Keratinocyte (primary cell): ENCODE results near the gene LPCAT1. TPM values are rescaled to one million over a fixed set of nuclear protein-coding genes. Genes with fewer than 3 reads are reported as not detected.

Experiments
- DNase-seq: peaks from one replicate; pipeline ENCODE4 v3.0.0-alpha.2; 2011; ENCODE audit warnings: low read depth, missing footprints, low spot score
- FAIRE-seq: peaks from 2 replicates; lab custom pipeline; 2011; peaks lifted over from hg19 to GRCh38; lab: Jason Lieb, UNC
- H2AFZ ChIP-seq: 2 replicates; pipeline ENCODE4 v1.6.0; 2012; ENCODE audit warnings: low read length, control low read depth, inconsistent platforms; ENCODE audit not compliant: control insufficient read depth
- H3K27ac ChIP-seq: 2 replicates; pipeline ENCODE4 v1.5.1; 2011; ENCODE audit warnings: low read length; ENCODE audit not compliant: control insufficient read depth, insufficient read depth
- H3K27me3 ChIP-seq: 3 replicates; pipeline ENCODE4 v1.6.0; 2011; ENCODE audit warnings: low read length; ENCODE audit not compliant: control insufficient read depth, insufficient read depth; ENCODE audit errors: extremely low read depth
- H3K36me3 ChIP-seq, 2 experiments: 2 replicates in 1 of 2; 3 replicates in 1 of 2; pipeline ENCODE4 v1.5.1; 2011; ENCODE audit warnings: low read length in 2 of 2, mild to moderate bottlenecking in 1 of 2; ENCODE audit not compliant: control insufficient read depth in 2 of 2, insufficient read depth in 2 of 2; ENCODE audit errors: extremely low read depth in 1 of 2
- H3K4me1 ChIP-seq: 3 replicates; pipeline ENCODE4 v1.5.1; 2011; ENCODE audit warnings: low read length; ENCODE audit not compliant: control insufficient read depth, insufficient read depth; ENCODE audit errors: extremely low read depth
- H3K4me2 ChIP-seq: 3 replicates; pipeline ENCODE4 v1.6.0; 2011; ENCODE audit warnings: low read depth, low read length; ENCODE audit not compliant: control insufficient read depth, insufficient read depth; ENCODE audit errors: extremely low read depth
- H3K4me3 ChIP-seq, 3 experiments: fragments of 200-600 bp in 1 of 3; sonication (generic) in 1 of 3; 2 replicates in 2 of 3; 3 replicates in 1 of 3; pipeline ENCODE4 v1.5.1; 2011 to 2016; ENCODE audit warnings: low read length in 3 of 3, mild to moderate bottlenecking in 3 of 3, control low read depth in 2 of 3, inconsistent platforms in 1 of 3, low read depth in 1 of 3, mixed read lengths in 1 of 3, mixed run types in 1 of 3, moderate library complexity in 1 of 3; ENCODE audit not compliant: control insufficient read depth in 2 of 3, insufficient read depth in 2 of 3; ENCODE audit errors: extremely low read depth in 1 of 3
- H3K79me2 ChIP-seq: 2 replicates; pipeline ENCODE4 v1.6.0; 2012; ENCODE audit warnings: low read length; ENCODE audit not compliant: control insufficient read depth, insufficient read depth
- H3K9ac ChIP-seq: 3 replicates; pipeline ENCODE4 v1.6.0; 2011; ENCODE audit warnings: low read length; ENCODE audit not compliant: control insufficient read depth, insufficient read depth; ENCODE audit errors: extremely low read depth
- H3K9me1 ChIP-seq: 3 replicates; pipeline ENCODE4 v1.6.0; 2011; ENCODE audit warnings: low read length; ENCODE audit not compliant: control insufficient read depth, insufficient read depth; ENCODE audit errors: extremely low read depth
- H3K9me3 ChIP-seq: 2 replicates; pipeline ENCODE4 v1.5.1; 2012; ENCODE audit warnings: low read depth, low read length; ENCODE audit not compliant: control insufficient read depth
- H4K20me1 ChIP-seq: 3 replicates; pipeline ENCODE4 v1.6.0; 2011; ENCODE audit warnings: low read length; ENCODE audit not compliant: control insufficient read depth, insufficient read depth; ENCODE audit errors: extremely low read depth
- CTCF ChIP-seq, 3 experiments: IDR thresholded peaks in 1 of 3; conservative IDR thresholded peaks in 1 of 3; optimal IDR thresholded peaks in 1 of 3; 2 replicates in 2 of 3; 3 replicates in 1 of 3; pipeline versions ENCODE3 to v1.5.1; 2011; ENCODE audit warnings: low read length in 3 of 3, mild to moderate bottlenecking in 3 of 3, moderate library complexity in 2 of 3, control low read depth in 1 of 3, inconsistent platforms in 1 of 3; ENCODE audit not compliant: insufficient read depth in 2 of 3; ENCODE audit errors: extremely low read depth in 1 of 3
- EZH2 ChIP-seq: IDR thresholded peaks from one replicate; pipeline ENCODE4 v1.6.1; 2012; ENCODE audit warnings: inconsistent platforms, mild to moderate bottlenecking, low read length, moderate library complexity
- dilution Hi-C: fragments of 300-500 bp; cut with MboI; formaldehyde crosslinking; loops from one replicate; pipeline ENCODE4 v1.7.0; 2020; ENCODE audit warnings: low sequenced_read_pairs; ENCODE audit not compliant: extremely low pct_ligation_motif_present
- polyA plus RNA-seq, 5 experiments: library from polyadenylated mRNA; depleted of rRNA in 3 of 5; stranded (reverse) in 3 of 5; stranded (forward) in 1 of 5; unstranded in 1 of 5; fragments of >200 nt; gene quantifications; 1 replicate in 1 of 5; 2 replicates in 3 of 5; 3 replicates in 1 of 5; pipeline versions ENCODE4 v1.2.1 to v1.2.3, GENCODE V29; 2011 to 2012; ENCODE audit warnings: missing spikeins in 2 of 5, low read depth in 1 of 5, low replicate concordance in 1 of 5

The LPCAT1 gene
- polyA plus RNA-seq, 1 donor (not counting 4 experiments of a cell fraction or from before 2014, with no cell fraction given), result 32.9 TPM

- Histone ChIP-seq H4K20me1 (peaks cover 18% of the 10 kb centered on the region), H3K4me2 (no peak overlapping the region), H3K9me1 (no peaks in the 10 kb centered on the region), H2AFZ (no peak overlapping the region), H3K4me3 (no peak overlapping the region), H3K9ac (no peak overlapping the region), H3K79me2 (peaks cover 85% of the 10 kb centered on the region), H3K9me3 (no peaks in the 10 kb centered on the region), H3K27ac (no peak overlapping the region), H3K36me3 (peaks cover 4 to 14% of the 10 kb centered on the region in 2 experiments), H3K27me3 (no peaks in the 10 kb centered on the region), H3K4me1 (no peaks in the 10 kb centered on the region)
- DNase-seq, result no peak
- TF ChIP-seq EZH2, result no peak
- no peak for TF ChIP-seq CTCF (optimal IDR thresholded peaks at IDR 0.05 in 1 of 3, IDR thresholded peaks at IDR 0.05 in 1 of 3, conservative IDR thresholded peaks at IDR 0.05 in 1 of 3; ENCODE audit: extremely low read depth in 1 of 3, insufficient read depth in 2 of 3, low read length in 3 of 3)
- dilution Hi-C loops, result no loop called here
- FAIRE-seq, result no peak
Measured at GRCh38 chr5:1503241-1504068, 20.3 kb downstream of the LPCAT1 start.

- peaks cover 81% of the 10 kb centered on the region for H3K79me2 ChIP-seq
- dilution Hi-C loops, result no loop called here
Measured at GRCh38 chr5:1502737-1503120, 21.0 kb downstream of the LPCAT1 start.

More at GRCh38 chr5:1502737-1503120, 21.0 kb downstream of the LPCAT1 start:
- no peak for FAIRE-seq
- Histone ChIP-seq H3K27ac (no peak overlapping the region), H2AFZ (no peak overlapping the region), H3K4me1 (no peaks in the 10 kb centered on the region), H3K4me2 (no peak overlapping the region), H3K9ac (no peak overlapping the region), H3K4me3 (no peak overlapping the region), H4K20me1 (peaks cover 18% of the 10 kb centered on the region), H3K36me3 (peaks cover 0 to 14% of the 10 kb centered on the region in 2 experiments), H3K9me3 (no peaks in the 10 kb centered on the region), H3K27me3 (no peaks in the 10 kb centered on the region), H3K9me1 (no peaks in the 10 kb centered on the region)
- TF ChIP-seq EZH2 (no peak), CTCF (optimal IDR thresholded peaks at IDR 0.05 in 1 of 3, IDR thresholded peaks at IDR 0.05 in 1 of 3, conservative IDR thresholded peaks at IDR 0.05 in 1 of 3; ENCODE audit: extremely low read depth in 1 of 3, insufficient read depth in 2 of 3, low read length in 3 of 3) (no peak)
- DNase-seq, result no peak
